ENCODE results near the gene DAB1.
"Not testable (repeated sequence)": the region's sequence is repeated elsewhere in the genome, so short reads cannot be mapped to it uniquely, and the experiment has no call there.

DAB1 gene

DNA sequence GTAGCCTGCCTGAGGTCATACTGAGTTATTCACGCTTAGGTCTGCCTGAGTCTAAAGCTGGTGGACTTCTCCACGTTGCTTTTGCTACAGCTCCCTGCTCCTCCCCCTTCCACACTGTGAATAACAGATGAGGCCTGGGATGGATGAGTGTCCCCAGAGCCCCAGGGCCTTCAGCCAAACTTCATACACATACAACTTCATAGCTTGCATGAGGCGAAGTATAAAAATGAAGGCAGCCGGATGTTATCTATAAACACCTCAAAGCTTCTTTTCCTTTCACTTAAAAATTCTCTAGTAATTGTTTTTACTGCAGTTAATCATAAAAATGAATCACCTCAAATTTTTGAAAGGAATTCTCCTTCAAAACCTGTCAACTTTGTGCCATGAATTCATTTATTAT lies 70.2 kb downstream of the DAB1 start:
- no peak overlapping the region for H3K4me3 ChIP-seq (ENCODE audit: low read length)
- DNase-seq (ENCODE audit: low read depth), result peak; percentile 36
- TF ChIP-seq, protein P1, sequence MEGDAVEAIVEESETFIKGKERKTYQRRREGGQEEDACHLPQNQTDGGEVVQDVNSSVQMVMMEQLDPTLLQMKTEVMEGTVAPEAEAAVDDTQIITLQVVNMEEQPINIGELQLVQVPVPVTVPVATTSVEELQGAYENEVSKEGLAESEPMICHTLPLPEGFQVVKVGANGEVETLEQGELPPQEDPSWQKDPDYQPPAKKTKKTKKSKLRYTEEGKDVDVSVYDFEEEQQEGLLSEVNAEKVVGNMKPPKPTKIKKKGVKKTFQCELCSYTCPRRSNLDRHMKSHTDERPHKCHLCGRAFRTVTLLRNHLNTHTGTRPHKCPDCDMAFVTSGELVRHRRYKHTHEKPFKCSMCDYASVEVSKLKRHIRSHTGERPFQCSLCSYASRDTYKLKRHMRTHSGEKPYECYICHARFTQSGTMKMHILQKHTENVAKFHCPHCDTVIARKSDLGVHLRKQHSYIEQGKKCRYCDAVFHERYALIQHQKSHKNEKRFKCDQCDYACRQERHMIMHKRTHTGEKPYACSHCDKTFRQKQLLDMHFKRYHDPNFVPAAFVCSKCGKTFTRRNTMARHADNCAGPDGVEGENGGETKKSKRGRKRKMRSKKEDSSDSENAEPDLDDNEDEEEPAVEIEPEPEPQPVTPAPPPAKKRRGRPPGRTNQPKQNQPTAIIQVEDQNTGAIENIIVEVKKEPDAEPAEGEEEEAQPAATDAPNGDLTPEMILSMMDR (conservative IDR thresholded peaks at IDR 0.05; ENCODE audit: low read length), result no peak

DNA sequence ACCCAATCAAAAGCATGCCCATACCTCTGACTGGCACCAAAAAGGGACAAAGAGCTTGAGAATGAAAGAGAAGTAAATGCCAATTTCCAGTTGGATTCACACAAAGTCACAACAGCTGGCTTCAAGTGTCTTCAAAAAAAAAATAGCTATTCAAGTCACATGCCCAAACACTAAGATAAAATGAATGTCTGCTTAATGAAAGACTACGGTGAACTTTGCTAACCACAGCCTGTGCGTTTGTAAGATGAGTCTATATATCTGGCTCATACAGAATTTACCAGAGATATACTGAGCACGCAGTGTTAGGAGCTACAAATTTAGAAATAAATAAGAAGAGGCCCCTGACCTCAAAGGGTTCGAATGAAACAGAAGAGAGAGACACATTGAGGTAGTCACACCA lies 73.2 kb downstream of the DAB1 start:
- TF ChIP-seq, protein P1 (conservative IDR thresholded peaks at IDR 0.05; ENCODE audit: low read length), result no peak
- DNase-seq (ENCODE audit: low read depth), result no peak
- H3K4me3 ChIP-seq (ENCODE audit: low read length), result no peak overlapping the region

DNA sequence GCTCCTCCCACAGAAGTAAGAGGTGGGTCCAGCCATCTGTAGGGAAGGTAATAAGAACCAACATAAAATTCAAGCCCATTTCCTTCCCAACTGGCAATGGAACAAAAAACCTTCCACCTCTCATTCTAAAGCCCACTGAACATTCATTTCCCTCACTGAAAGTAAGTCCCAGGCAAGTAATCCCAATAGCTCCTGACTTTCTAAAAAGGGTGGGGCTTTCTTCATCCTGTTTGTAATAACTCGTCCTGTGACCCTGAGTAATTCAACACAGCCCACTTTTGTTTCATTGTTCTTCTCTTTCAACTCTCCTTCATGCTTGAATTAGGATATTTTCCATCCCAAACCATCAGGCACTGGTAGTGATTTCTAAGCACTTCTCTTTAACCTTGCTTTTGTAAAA lies 74.9 kb downstream of the DAB1 start:
- TF ChIP-seq, protein P1 (conservative IDR thresholded peaks at IDR 0.05; ENCODE audit: low read length), result no peak
- DNase-seq (ENCODE audit: low read depth), result no peak
- no peak overlapping the region for H3K4me3 ChIP-seq (ENCODE audit: low read length)

DNA sequence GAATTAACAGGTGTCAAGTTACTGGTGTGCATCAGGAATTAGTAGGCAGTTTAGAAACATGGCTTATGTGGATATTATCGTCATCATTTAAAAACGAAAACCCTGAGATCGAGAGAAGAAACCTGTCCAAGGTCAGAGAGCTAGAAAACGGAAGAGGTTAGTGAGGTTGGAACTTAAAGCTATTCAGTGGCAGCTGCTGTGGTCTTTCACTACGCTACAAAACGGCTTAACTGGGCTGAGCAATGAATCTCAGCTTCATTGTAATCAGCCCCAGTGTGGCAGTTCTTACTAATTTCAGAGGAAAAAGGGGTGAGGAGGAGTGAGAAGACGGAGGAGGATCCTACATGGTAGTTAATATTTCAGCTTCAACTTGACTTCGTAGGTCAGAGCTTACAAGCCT lies 77.9 kb downstream of the DAB1 start:
- no peak for DNase-seq (ENCODE audit: low read depth)
- TF ChIP-seq, protein P1 (conservative IDR thresholded peaks at IDR 0.05; ENCODE audit: low read length), result no peak
- H3K4me3 ChIP-seq (ENCODE audit: low read length), result no peak overlapping the region

DNA sequence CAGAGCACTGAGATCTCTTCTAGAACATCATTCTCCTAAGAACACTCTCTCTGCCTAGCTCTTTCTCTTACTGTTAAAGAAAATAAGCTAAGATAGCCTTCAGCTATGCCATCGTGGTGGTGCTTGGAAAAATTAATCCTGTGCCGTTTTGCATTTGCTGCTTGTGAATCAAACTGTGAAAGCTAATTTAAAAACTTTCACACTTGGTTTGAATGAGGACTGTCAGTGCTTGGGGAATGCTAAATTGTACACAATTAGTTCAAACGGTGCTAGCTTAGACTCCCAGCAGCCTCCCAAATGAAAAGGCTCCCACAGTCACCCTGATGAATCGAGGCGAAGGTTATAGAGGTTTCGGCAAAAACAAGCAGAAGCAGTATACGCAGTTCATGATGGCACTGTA lies 79.6 kb downstream of the DAB1 start:
- TF ChIP-seq, protein P1 (conservative IDR thresholded peaks at IDR 0.05; ENCODE audit: low read length), result no peak
- H3K4me3 ChIP-seq (ENCODE audit: low read length), result no peak overlapping the region
- DNase-seq (ENCODE audit: low read depth), result no peak

DNA sequence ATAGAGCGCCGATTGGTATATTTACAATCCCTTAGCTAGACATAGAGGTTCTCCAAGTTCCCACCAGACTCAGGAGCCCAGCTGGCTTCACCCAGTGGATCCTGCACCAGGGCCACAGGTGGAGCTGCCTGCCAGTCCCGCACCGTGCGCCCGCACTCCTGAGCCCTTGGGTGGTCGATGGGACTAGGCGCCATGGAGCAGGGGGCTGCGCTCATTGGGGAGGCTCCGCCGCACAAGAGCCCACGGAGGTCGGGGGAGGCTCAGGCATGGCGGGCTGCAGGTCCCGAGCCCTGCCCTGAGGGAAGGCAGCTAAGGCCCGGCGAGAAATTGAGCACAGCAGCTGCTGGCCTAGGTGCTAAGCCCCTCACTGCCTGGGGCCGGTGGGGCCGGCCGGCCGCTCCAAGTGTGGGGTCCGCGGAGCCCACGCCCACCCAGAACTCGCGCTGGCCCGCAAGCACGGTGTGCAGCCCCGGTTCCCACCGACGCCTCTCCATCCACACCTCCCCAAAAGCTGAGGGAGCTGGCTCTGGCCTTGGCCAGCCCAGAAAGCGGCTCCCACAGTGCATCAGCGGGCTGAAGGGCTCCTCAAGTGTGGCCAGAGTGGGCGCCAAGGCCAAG lies 80.5 kb downstream of the DAB1 start:
- H3K4me3 ChIP-seq (ENCODE audit: low read length); DNase-seq (ENCODE audit: low read depth): not testable (repeated sequence)

DNA sequence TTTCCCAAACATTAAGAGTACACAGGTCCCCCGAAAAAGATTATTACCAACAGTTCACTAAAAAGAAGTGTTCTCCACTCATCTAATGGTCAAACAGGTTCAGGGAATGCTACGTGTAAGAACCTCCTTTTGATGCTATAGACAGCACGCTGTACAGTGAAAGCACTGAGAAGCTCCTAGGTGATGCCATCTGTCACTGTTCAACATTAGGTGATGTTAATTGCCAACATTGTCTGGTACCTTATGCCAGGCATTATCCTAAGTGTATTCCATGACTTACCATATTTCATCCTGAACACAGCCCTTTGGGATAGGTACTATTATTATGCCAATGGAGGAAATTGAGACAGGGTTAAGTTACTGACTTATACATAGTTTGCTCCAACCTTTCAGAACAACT lies 82.1 kb downstream of the DAB1 start:
- H3K4me3 ChIP-seq (ENCODE audit: low read length), result no peak overlapping the region
- TF ChIP-seq, protein P1 (conservative IDR thresholded peaks at IDR 0.05; ENCODE audit: low read length), result no peak
- DNase-seq (ENCODE audit: low read depth), result no peak

Measured in AG10803 (cell line).